NCI-H226 (cell line): ENCODE results near the gene UBA5.

ENCODE experiments used
- DNase-seq: peaks from one replicate; pipeline ENCODE4 v3.0.0-alpha.2; 2015

UBA5 gene

DNA sequence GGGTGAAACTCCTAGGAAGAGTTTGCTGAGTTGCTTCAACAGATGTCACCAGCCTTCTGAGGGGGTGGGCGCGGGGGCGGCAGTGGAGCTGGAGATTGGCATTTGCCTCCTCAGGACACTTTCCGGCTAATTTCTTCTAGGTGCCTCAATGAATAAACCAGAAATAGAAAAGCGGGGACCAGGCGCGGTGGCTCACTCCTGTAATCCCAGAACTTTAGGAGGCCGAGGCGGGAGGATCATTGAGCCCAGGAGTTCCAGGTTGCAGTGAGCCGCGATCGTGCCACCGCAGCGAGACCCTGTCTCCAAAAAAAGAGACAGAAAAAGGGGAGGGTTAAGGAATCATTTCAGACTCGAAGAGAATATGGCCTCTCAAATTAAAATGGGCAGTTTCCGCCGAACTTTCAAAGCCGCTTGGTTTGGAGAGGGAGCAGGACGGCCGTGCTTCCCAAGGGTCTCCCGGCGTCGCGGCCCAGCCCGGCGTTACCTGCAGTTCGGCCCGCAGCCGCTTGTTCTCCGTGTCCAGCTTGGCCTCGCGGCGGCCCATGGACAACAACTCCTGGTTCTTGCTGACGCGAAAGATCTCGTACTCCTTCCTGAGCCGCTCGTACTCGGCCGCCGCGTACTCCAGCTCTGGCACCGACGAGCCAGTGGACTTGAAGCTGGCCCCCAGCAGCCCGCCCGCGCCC is 61.5 kb downstream of the UBA5 start:
- peak; percentile 32 for DNase-seq

DNA sequence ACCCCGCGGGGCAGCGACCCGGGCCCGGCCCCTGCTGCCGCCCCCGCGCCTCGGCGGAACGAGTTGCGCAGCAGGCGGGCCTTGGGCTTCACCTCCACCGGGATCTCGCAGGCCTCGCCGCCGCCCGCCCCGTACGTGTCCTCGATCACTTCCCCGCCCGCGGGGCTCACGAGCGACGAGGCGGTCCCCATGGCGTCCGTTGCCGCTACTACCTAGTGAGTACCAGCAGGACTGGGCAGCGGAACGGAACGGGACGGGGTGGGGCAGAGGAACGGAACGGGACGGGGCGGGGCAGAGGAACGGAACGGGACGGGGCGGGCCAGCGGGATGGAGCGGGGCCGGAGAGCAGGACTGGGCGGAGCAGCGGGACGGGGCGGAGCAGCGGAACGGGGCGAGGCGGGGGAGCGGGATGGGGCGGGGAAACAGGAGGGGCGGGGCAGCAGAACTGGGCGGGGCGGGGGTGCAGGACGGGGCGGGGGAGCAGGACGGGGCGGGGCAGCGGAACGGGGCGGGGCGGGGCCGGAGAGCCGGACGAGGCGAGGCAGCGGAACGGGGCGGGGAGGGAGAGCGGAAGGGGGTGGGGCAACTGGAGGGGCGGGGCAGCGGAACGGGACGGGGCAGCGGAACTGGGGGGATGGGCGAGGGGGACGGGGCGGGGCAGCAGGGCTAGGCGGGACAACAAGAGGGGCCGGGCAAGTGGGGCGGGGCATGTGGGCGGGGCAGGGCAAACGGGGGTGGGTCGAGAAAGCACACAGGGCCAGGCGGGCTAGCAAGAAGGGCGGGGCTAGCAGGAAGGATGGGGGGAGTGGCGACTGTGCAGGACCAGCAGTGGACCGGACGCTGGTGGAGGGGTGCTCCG is 62.3 kb downstream of the UBA5 start, which contains the start of gene NPHP3:
Gene NPHP3 (minus strand): TSS at position 245 of the 859 bp plus-strand sequence. CDS start 54 bp downstream, at position 191.
- peak; percentile 32 for DNase-seq

- peak; percentile 69 for DNase-seq
Measured at GRCh38 chr3:132723024-132723950, 63.2 kb downstream of the UBA5 start.

- DNase-seq = no peak
Measured at GRCh38 chr3:132726341-132726823, 66.3 kb downstream of the UBA5 start.
